C4-2B (cell line): ENCODE data around the gene RNU6-9.

ENCODE experiments used
- H3K27ac ChIP-seq: fragments of 450-650 bp; 2 replicates; pipeline ENCODE4 v1.5.1; 2017
- CTCF ChIP-seq: fragments of 450-650 bp; conservative IDR thresholded peaks from 2 replicates; pipeline ENCODE4 v1.5.1; 2017; ENCODE audit warnings: mild to moderate bottlenecking
- ZFX ChIP-seq: fragments of 450-650 bp; IDR thresholded peaks from 2 replicates; pipeline ENCODE4 v1.6.1; 2017

RNU6-9 gene

DNA sequence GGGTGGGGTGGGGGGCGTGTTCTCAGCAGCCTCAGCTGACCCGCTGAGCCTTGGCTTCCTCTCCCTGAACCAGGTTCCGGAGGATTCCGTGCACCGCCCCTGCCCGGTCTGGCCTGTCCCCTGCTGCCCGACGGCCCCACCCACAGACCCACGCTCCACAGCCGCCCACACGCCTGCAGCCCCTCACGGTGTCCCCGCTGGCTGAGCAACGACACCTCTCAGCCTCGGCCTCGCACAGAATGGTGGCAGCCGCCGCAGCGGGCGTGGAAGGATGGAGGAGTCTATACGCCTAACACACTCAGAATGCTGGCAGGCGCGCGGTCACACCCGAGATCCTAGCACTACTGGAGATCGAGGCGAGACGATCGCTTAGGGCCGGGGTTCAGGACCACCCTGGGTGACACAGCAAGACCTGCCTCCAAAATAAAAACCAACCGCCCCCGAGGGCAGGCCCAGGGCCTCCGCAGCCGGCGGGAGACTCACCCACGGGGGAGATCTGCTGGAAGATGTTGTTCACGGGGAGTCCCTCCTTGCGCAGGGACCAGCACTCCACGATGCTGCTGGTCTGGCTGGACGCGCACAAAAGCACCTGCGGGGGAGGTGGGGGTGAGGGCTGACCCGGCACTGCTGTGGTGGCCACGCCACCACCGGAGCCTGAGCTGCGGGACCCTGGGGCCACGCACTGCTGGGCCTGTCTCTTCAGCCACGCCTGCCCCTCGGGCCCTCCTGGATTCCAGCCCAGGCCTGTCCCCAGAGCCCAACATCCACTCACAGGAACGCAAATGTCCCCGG is 8.7 kb upstream of the RNU6-9 start:
- TF ChIP-seq ZFX (no peak), CTCF (no peak)

GRCh38 chr19:885536-886224 is 7.6 kb upstream of the RNU6-9 start:
- H3K27ac ChIP-seq, result no peak overlapping the region
- TF ChIP-seq CTCF, result no peak
- TF ChIP-seq ZFX, result no peak

More for the DNA sequence above, 8.7 kb upstream of the RNU6-9 start:
- H3K27ac ChIP-seq, result no peak overlapping the region

- TF ChIP-seq CTCF, result no peak
- TF ChIP-seq ZFX, result no peak
- H3K27ac ChIP-seq, result no peak overlapping the region
Measured at GRCh38 chr19:887072-887471, 6.2 kb upstream of the RNU6-9 start.

GRCh38 chr19:887599-887998 is 5.7 kb upstream of the RNU6-9 start:
- TF ChIP-seq ZFX, result no peak
- no peak for TF ChIP-seq CTCF
- H3K27ac ChIP-seq, result no peak overlapping the region

DNA sequence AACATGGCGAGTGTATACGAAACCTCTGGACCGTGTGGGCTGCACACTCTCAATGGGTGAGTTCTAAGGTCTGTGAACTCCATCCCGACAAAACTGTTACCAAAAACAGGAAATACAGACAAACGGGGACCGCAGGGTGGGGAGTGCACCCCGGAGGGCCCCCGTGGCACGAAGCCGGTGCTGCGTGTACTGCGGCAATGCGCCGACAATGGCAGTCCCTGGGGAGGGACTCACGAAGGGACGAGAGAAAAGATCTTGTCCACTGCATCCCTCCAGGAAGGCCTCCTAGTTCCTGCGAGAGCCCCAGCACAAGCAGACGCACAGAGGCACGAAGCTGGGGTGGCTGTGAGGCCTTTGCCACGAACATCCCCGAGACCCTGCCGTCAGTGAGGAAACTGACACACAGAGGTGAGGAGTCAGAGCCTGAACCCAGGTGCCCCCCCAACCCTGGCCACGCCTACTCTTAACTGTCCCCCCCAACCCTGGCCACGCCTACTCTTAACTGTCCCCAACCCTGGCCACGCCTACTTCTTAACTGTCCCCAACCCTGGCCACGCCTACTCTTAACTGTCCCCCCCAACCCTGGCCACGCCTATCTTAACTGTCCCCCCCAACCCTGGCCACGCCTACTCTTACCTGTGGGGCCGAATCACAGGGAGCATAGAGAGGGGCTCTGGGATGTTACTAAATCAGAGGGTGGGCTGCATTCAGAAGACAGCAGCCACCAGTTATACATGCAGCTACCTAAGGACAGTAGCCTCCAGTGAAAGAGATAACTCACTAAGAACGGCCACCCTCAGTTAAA is 4.5 kb upstream of the RNU6-9 start:
- H3K27ac ChIP-seq, result no peak overlapping the region
- TF ChIP-seq ZFX (no peak), CTCF (no peak)

GRCh38 chr19:889662-890295 is 3.5 kb upstream of the RNU6-9 start:
- no peak overlapping the region for H3K27ac ChIP-seq
- TF ChIP-seq ZFX (no peak), CTCF (no peak)
